Posterior vena cava (tissue), 2 donors: ENCODE data around the gene SLC35F6. TPM values are rescaled to one million over a fixed set of nuclear protein-coding genes. Genes with fewer than 3 reads are reported as not detected.
"Not testable (repeated sequence)": the region's sequence is repeated elsewhere in the genome, so short reads cannot be mapped to it uniquely, and the experiment has no call there.

Experiments
- DNase-seq: peaks from one replicate; pipeline ENCODE4 v3.0.0-alpha.2; 2020; ENCODE audit warnings: low spot score
- intact Hi-C, 2 donors: fragments of 100-400 bp; cut with DNase I; formaldehyde crosslinking; loops; one replicate each; pipeline versions ENCODE4 v1.14.1 to v1.14.2; 2022 to 2023
- total RNA-seq, 2 donors: library from RNA; stranded (reverse); fragmentation: NEBNext Ultra II Directional; extraction: Animal tissue kit (Norgen Biotek cat#: 25700); gene quantifications; one replicate each; pipeline ENCODE4 v1.2.1, GENCODE V29; 2021
- donor health status: DM: yes; HTN: yes; CAD: no.
- donor health status: DM: yes; HTN: yes; CAD: no.

Gene SLC35F6
- total RNA-seq, 2 donors from 2014 or later, result 38.8 to 39.4 TPM

DNA sequence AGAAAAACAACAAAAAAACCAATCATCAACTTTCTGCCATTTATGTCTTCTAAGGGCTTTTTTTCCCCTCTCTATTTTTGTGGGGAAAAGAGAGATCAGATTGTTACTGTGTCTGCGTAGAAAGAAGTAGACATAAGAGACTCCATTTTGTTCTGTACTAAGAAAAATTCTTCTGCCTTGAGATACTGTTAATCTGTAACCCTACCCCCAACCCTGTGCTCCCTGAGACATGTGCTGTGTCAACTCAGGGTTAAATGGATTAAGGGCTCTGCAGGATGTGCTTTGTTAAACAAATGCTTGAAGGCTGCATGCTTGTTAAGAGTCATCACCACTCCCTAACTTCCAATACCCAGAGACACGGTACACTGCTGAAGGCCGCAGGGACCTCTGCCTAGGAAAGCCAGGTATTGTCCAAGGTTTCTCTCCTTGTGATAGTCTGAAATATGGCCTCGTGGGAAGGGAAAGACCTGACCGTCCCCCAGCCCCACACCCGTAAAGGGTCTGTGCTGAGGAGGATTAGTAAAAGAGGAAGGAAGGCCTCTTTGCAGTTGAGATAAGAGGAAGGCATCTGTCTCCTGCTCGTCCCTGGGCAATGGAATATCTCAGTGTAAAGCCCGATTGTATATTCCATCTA lies 14.2 kb upstream of the SLC35F6 start:
- DNase-seq, intact Hi-C loops: not testable (repeated sequence)

DNA sequence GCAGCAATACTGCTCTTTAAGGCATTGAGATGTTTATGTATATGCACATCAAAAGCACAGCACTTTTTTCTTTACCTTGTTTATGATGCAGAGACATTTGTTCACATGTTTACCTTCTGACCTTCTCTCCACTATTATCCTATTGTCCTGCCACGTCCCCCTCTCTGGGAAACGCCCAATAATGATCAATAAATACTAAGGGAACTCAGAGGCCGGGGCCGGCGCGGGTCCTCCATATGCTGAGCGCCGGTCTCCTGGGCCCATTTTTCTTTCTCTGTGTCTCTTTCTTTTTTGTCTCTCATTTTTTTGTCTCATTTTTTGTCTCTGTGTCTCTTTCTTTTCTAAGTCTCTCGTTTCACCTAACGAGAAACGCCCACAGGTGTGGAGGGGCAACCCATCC lies 13.6 kb upstream of the SLC35F6 start:
- intact Hi-C loops, DNase-seq: not testable (repeated sequence)

DNA sequence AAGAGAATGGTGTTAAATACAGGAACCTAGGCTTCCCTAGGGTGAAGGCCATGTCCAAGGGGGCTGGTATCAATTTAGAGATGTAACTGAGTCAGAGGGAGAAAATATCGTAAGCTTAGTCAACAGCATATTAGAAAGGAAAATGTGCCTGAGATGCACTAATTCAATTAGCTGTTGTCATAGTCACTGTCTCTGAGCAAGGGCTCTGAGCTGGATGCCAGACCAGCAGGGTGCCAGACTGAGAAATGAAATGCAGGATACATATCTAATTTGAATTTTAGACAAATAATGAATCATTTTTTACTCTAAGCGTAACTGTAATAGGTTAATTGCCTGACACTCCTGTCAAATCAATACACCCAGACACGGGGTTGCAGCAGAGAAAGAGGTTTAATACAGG lies 11.4 kb upstream of the SLC35F6 start:
- DNase-seq, result no peak

DNA sequence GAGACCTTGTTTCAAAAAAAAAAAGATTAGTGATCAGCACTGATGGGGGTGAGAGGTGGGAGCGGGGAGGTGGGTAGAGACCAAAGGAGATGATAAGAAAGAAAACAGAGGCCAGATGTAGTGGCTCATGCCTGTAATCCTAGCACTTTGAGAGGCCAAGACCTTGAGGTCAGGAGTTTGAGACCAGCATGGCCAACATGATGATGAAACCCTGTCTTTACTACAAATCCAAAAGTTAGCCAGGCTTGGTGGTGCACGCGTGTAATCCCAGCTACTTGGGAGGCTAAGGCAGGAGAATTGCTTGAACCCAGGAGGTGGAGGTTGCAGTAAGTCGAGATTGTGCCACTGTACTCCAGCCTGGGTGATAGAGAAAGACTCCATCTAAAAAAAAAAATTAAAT lies 9.5 kb upstream of the SLC35F6 start:
- intact Hi-C loops, result no loop called here

More for the DNA sequence above, 11.4 kb upstream of the SLC35F6 start:
- intact Hi-C loops, result no loop called here

DNA sequence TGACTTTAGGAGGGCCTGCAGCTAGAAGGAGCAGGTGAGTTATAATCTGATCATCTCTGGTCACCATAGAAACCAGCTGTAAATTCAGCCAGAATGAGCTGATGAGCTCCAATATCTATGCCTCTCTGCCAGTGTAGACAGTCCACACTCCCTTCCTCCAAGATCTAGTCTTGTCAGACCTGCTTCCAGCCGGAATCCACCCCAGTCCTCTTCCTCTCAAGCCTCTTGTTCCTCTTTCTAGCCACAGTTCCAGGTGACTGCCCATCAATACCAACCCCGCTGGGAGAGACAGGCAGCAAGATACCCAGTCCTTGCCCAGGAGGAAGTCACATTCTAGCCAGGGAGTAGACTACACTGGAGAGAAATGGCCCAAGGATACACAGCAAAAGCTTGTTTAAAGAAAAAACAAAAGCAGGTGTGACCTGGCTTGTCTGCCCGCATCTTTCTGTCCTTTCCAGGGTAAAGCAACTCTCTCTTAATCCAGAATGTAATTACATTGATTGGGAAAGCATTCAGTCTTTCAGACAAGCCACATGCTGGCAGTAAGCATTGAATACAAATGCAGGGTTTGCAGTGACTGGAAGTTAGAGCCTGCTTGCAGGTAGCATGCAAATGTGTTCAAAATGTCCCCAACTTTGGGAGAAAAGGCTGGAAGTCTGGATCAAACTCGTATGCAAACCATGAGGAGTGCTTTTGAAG lies 9.0 kb upstream of the SLC35F6 start:
- no peak for DNase-seq
- intact Hi-C loops, result no loop called here

More for the DNA sequence above, 9.5 kb upstream of the SLC35F6 start:
- DNase-seq, result no peak

DNA sequence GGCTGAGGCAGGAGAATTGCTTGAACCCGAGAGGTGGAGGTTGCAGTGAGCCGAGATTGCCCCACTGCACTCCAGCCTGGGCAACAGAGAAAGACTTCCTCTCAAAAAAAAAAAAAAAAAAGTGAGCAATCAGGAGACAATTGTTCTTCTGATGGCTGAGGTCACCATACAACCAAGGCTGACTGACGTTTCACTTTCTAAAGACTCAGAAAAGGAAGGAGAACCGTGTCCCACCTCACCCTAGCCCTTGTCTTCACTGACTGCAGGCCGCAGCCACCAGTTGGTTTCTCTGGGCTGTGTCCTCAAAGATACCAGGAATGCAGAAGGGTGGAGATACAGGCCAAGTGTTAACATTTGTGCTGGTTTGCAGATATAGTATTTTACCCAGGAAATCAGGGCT lies 7.7 kb upstream of the SLC35F6 start:
- intact Hi-C loops, result no loop called here
- no peak for DNase-seq

DNA sequence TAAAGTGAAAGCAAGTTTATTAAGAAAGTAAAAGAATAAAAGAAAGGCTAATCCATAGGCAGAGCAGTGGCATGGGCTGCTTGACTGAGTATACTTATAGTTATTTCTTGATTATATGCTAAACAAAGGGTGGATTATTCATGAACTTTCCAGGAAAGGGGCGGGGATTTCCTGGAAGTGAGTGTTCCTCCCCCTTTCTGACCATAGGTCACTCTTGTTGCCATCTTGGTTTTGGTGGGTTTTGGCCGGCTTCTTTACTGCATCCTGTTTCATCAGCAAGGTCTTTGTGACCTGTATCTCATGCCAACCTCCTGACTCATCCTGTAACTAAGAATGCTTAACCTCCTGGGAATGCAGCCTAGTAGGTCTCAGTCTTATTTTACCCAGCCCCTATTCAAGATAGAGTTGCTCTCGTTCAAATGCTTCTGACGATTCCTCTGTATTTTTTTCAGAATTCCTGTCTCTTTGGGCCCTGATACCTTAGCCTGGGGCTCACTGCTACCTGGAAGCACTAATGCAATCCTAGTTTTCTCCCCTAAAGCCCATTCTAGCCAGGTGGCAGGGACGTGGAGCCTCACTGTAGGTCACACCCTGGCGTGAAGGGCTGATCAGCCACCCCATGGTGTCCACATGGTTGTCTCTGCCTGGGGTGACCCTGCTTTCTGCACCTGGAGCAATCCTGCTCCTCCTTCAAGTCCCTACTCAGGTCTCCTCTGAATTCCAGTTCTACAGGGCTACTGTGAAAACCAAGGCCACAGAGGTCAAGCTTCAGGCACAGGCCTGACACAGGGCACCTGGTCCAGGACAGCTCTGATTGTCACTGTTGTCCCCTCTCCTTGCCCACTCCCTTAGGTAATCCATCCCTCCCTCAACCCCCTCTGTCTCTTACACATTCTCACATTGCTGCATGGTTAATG lies 6.0 kb upstream of the SLC35F6 start:
- no peak for DNase-seq
- intact Hi-C loops, result no loop called here

DNA sequence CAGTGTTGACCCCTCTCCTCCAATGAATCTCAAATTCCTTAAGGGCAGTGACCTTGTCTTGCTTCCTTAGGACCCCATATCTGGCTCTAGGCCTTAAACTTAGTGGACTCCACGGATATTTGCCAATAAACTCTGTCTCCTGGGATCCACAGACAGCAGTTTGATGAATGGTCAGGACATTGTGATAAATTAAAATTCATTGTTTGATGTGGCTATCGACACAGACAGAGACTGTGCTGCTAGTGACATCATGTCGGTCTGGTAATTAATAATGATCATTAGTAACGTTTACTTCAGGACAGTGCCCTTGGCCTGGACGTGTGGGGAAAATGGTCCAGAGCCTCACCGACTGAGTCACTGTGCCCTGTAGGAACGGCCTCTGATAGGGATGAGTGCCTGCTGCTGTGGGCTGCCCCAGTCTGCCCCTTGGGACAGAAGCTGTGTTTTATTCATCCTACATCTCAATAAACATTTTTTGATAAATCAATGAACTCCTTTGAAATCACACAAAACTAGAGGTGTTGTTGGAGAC lies 5.2 kb upstream of the SLC35F6 start:
- DNase-seq, result no peak

DNA sequence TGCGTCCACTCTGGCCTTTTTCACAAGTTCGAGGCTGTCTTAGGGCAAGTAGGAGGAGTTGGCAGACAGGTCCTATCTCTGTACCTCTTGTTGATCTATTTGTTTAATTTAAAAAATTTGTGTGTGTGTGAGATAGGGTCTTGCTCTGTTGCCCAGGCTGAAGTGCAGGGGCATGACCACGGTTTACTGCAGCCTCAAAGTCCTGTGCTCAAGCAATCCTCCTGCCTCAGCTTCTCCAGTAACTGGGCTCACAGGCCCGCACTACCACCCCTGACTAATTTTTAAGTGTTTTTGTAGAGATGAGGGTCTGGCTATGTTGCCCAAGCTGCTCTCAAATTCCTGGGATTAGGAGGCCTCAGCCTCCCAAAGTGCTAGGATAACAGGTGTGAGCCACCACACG lies 4.2 kb upstream of the SLC35F6 start:
- DNase-seq, result no peak
- intact Hi-C loops, result no loop called here

More for the DNA sequence above, 5.2 kb upstream of the SLC35F6 start:
- intact Hi-C loops, result no loop called here

DNA sequence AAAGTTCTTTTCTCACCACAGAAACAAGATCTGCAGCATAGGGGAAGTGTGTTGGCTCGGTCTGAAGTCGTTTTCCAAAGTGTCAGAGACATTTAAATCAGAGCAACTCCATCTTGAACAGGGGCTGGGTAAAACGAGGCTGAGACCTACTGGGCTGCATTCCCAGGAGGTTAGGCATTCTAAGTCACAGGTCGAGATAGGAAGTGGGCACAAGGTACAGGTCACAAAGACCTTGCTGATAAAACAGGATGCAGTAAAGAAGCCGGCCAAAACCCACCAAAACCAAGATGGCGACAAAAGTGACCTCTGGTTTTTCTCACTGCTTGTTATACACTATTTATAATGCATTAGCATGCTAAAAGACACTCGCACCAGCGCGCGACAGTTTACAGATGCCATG lies 3.1 kb upstream of the SLC35F6 start:
- intact Hi-C loops, DNase-seq: not testable (repeated sequence)

DNA sequence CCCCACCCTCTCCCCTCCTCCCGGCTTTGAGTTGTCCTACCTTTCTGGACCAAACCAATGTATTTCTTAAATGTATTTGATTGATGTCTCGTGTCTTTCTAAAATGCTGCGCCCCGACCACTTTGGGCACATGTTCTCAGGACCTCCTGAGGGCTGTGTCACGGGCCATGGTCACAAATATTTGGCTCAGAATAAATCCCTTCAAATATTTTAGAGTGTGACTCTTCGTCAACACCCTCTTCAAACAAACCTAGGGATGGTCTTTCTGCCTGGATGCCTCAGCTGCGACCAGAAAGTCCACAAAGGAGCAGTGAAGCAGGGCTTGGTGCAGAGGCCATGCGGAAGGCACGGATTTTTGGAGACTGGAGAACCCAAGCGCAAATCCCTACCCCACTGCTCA lies 1.1 kb upstream of the SLC35F6 start:
- intact Hi-C loops, result no loop called here
- DNase-seq, result no peak

DNA sequence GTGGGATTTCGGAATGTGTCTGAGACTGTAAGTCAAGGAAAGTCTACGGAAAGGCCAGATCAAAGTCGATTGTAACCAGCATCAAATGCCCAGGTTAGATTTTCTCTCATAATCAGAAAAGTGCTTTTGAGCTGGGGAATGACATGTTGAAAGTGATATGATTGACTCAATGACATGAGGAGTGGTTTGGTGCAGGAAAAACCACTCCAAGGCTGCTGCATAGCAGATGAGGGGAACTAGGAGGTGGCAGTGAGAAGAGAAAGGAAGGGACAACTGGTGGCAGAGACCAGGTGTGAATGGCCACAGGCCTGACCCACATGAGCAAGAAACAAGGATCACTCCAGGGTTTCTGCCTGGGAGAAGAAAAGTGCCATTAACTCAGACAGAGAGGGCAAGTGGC lies 822 bp downstream of the SLC35F6 start:
- intact Hi-C loops, result loop anchor here in 1 of 2 donors (5.0 kb wide), 1 partner anchor 903 kb away; no protein-coding TSS in a partner anchor
- no peak for DNase-seq

DNA sequence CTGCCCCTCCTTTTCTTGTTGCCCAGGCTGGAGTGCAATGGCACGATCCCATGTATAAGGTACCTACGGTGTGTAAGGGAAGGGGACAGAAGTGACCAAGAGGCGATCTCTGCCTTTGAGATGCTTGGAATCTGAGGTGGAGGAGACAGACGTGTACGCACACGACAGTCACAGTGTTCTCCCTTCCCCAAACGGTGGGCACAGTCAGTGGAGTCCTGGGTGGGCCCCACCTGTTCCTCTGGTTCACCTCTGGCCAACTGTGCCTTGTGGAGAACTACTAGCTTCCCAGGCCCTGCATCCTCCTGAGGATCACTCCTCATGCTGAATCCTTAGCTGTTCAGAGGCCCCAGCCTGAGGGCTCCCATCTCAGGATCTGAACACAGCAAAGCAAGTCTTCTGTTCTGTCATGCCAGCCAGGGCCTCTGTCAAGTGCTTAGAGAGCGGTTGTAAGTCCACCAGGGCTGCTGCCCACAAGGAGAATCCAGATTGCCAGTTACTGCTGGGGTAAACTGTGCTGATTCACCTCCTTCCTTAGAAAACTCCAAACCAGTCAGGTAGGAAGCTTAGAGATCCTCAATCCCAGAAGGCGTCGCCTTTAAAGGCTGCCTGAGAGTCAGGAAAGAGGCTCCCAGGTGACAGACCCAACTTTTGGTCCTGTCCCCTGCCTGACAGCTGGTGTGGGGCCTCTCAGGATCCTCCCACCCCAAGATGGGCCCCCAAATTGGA lies 1.6 kb downstream of the SLC35F6 start:
- DNase-seq, result no peak
- intact Hi-C loops, result loop anchor here in 1 of 2 donors (5.0 kb wide), 1 partner anchor 903 kb away; no protein-coding TSS in a partner anchor

DNA sequence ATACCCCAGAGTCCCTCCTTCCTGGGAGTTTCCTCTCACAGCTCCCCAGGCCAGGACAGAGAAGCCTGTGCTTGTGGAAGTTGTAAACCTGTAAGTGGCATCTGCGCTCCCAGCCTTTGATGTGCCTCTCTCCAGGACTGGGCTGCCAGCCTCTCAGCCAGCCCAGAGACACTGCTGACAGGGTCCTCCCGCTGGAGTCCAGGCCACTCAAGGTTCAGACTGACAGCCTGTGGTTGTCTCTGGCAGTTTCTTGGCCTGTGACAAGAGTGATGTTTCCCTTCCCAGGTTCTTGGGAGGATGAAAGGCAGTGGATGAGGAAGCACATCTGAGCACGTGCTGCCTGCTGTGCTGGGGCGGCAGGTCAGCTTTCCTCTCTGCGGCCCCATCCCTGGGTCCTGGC lies 3.0 kb downstream of the SLC35F6 start:
- no peak for DNase-seq
- intact Hi-C loops, result loop anchor here in 1 of 2 donors (5.0 kb wide), 1 partner anchor 905 kb away; no protein-coding TSS in a partner anchor

DNA sequence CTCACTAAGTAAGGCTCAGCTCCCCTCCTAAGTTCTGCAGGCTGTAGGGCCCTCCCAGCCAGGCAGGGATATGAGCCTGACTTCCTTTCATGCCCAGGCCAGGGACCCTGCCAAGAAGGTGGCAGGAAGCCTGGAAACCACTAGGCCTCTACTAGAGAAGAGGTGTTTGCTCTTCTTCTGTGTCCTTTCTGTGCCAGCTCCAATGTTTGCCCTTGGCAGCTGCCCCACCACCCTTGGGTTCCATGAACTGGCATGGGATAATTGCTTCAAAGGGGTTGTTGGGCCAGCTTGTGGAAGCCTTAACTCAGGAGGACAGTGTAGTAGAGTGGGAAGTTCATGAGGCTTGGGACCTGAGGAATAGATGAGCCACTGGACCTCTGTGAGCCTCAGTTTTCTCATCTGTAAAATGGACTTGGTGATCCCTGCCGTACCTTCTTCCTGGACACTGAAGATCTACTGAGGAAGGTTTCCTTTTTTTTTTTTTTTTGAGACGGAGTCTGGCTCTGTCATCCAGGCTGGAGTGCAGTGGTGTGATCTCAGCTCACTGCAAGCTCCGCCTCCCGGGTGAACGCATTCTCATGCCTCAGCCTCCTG lies 3.9 kb downstream of the SLC35F6 start:
- no peak for DNase-seq
- intact Hi-C loops, result loop anchor here in 1 of 2 donors (5.0 kb wide), 1 partner anchor 906 kb away; no protein-coding TSS in a partner anchor

DNA sequence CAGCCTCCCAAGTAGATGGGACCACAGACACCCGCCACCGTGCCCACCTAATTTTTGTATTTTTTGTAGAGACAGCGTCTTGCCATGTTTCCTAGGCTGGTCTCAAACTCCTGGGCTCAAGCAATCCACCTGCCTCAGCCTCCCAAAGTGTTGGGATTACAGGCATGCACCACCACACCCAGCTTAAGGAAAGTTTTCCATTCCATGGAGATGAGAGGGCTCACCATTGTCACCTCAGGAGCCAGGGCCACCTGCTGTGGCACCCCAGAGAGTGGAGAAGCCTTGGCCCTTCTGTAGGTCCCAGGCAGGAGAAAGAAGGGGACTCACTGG lies 4.6 kb downstream of the SLC35F6 start:
- intact Hi-C loops, result loop anchor here in 1 of 2 donors (5.0 kb wide), 1 partner anchor 906 kb away; no protein-coding TSS in a partner anchor
- no peak for DNase-seq

DNA sequence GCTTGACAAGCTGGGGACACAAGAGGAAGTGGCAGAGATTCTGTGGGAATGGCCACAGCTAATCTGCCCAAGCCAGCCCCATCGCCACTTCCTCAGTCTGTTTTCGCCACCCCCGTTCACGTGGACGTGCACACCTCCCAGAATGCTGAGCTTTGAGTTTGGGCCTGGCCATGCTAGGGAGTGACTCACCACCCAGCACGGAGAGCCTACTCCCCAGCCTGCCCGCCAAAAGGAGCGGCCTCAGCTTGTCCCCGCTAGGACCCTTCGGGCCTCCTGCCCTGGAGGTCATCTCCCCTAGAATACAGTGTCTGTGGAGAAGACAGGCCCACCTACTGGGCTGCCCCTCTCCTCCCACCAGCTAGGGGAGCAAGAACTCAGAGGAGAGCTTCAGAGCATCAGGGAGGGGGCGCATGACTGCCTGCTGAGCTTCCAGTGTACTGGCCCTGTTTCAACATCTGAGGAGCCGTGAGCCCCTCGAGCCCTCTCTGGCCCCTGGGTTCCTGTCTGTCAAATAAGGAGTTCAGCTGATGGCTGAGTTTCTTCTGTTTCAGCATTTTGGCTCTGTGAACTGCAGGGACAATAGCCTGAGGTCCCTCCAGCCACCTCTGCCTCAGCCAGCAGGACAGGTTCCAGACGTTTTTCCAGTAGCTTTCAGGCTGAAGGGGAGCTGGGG lies 5.1 kb downstream of the SLC35F6 start:
- intact Hi-C loops, result loop anchor here in 1 of 2 donors (5.0 kb wide), 1 partner anchor 907 kb away; no protein-coding TSS in a partner anchor
- peak; percentile 95 for DNase-seq
